Measurements from ENCODE around the gene ANKRD22.

DNA sequence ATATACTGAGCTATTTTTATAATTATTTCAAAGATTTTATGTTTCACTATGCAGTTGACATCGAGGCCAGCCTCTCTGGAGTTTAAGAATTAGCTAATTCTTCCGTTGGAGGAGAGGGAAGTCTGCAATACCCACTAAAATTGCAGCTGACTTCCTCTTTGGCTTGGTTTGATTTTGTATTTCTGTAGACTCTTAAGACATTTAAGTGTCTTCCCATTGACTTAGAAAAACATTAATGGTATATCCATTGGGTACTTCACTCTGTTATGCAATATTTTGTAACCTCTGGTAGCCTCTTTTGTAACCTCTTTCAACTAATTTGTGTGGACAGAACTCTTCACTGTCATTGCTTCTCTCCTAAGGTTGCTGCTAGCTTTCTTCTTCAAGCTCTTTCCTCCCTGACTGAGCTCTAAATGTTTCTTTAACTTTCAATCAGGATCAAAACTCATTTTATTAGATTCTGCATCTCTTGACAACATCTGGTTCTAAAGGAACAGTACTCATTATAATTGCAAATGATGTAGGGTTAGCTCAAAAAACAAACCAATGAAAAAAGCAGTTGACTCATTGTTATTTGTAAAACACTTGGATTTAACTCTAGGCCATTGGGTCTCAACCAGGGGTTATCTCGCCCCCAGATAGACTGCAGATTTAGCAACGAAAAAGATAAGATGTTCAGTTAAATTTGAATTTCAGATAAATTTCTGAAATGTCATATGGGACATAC lies 1.7 kb upstream of the ANKRD22 start:
- no peak for TF ChIP-seq CTCF (conservative IDR thresholded peaks at IDR 0.05; ENCODE audit: low read length)
- TF ChIP-seq EZH2phosphoT487 (IDR thresholded peaks at IDR 0.05; ENCODE audit: borderline replicate concordance): no peak
